ENCODE measurements around the gene CYB561D1. TPM values are rescaled to one million over a fixed set of nuclear protein-coding genes. Genes with fewer than 3 reads are reported as not detected.
A peak's percentile ranks its signal among the peaks of the same experiment; 100 is the strongest.
"Not testable (repeated sequence)": the region's sequence is repeated elsewhere in the genome, so short reads cannot be mapped to it uniquely, and the experiment has no call there.

CYB561D1 gene, protein sequence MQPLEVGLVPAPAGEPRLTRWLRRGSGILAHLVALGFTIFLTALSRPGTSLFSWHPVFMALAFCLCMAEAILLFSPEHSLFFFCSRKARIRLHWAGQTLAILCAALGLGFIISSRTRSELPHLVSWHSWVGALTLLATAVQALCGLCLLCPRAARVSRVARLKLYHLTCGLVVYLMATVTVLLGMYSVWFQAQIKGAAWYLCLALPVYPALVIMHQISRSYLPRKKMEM
- 10.2 to 10.8 TPM (median 10.7 TPM) in 3 replicates for total RNA-seq
- long read RNA-seq, full-length matches to known transcripts = 11 of 21 reads
- long read RNA-seq, partial matches to known transcripts = 0 of 21 reads
- long read RNA-seq, other reads (novel, unspliced or antisense) = 10 of 21 reads

DNA sequence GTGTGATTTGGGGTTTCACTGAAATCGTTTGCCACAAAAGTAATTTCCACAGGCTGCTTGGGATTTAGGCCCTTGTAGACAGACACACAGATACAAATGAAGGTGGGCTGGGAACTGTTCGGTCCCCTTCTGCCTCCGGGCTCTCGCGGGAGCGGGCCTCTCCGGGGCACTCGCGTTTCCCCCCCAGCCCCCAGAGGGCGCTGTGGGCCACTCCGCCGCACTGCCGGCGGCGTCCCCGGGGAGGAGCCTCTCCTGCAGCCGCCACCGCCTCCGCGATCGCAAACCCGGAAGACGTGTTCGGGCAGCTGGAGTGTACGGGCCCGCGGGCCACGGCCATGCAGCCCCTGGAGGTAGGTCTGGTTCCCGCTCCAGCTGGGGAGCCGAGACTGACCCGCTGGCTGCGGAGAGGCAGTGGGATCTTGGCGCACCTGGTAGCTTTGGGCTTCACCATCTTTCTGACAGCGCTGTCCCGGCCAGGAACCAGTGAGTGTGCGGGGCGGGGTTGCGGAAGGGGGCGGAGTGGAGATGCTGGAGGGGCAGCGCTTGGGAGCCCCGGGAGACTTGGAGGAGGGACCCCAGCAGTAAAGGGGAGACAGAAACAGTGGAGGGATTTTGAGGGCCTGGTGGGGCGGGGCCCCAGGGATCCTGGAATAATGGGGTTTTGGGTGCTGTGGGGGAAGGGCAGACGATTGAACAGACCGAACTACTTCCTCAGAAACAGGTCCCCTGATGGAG is at the start of gene CYB561D1:
TSS of gene CYB561D1 (plus strand) at position 290 of the 735 bp plus-strand sequence. CDS start at position 336, 46 bp downstream.
- TF ChIP-seq CTCF (IDR thresholded peaks at IDR 0.05) = peak; percentile 98
- peaks cover 4% of the 10 kb centered on the region for H3K36me3 Mint-ChIP-seq (ENCODE audit: low read depth)
- H3K4me3 Mint-ChIP-seq (ENCODE audit: unreplicated experiment) = peak within 1 kb of the TSS; percentile 96
- H3K27me3 Mint-ChIP-seq (ENCODE audit: low read depth) = no peaks in the 10 kb centered on the region
- no peak for DNase-seq (ENCODE audit: low spot score)
- no peaks in the 10 kb centered on the region for H3K9me3 Mint-ChIP-seq (ENCODE audit: low read depth)
- H3K27ac Mint-ChIP-seq (ENCODE audit: unreplicated experiment) = peak within 1 kb of the TSS; percentile 78
- peaks cover 29% of the 10 kb centered on the region for H3K4me1 Mint-ChIP-seq (ENCODE audit: low read depth)

- no peak overlapping the region for H3K4me3 Mint-ChIP-seq (ENCODE audit: unreplicated experiment)
- no peak for DNase-seq (ENCODE audit: low spot score)
Measured at GRCh38 chr1:109444346-109444745, 49.5 kb upstream of the CYB561D1 start.

GRCh38 chr1:109445949-109446695 is 47.8 kb upstream of the CYB561D1 start:
- not testable (repeated sequence) for H3K36me3 Mint-ChIP-seq (ENCODE audit: low read depth); H3K9me3 Mint-ChIP-seq (ENCODE audit: low read depth); H3K4me1 Mint-ChIP-seq (ENCODE audit: low read depth); DNase-seq (ENCODE audit: low spot score); H3K27ac Mint-ChIP-seq (ENCODE audit: unreplicated experiment); H3K4me3 Mint-ChIP-seq (ENCODE audit: unreplicated experiment)
- peaks cover 30% of the 10 kb centered on the region for H3K27me3 Mint-ChIP-seq (ENCODE audit: low read depth)

More at GRCh38 chr1:109444346-109444745, 49.5 kb upstream of the CYB561D1 start:
- H3K4me1 Mint-ChIP-seq (ENCODE audit: low read depth) = no peaks in the 10 kb centered on the region
- H3K9me3 Mint-ChIP-seq (ENCODE audit: low read depth) = no peaks in the 10 kb centered on the region
- H3K27ac Mint-ChIP-seq (ENCODE audit: unreplicated experiment) = no peak overlapping the region
- H3K27me3 Mint-ChIP-seq (ENCODE audit: low read depth) = peaks cover 19% of the 10 kb centered on the region
- TF ChIP-seq CTCF (IDR thresholded peaks at IDR 0.05) = no peak
- H3K36me3 Mint-ChIP-seq (ENCODE audit: low read depth) = no peaks in the 10 kb centered on the region

GRCh38 chr1:109447524-109447923 is 46.4 kb upstream of the CYB561D1 start:
- H3K4me1 Mint-ChIP-seq (ENCODE audit: low read depth) = no peaks in the 10 kb centered on the region
- TF ChIP-seq CTCF (IDR thresholded peaks at IDR 0.05) = no peak

DNA sequence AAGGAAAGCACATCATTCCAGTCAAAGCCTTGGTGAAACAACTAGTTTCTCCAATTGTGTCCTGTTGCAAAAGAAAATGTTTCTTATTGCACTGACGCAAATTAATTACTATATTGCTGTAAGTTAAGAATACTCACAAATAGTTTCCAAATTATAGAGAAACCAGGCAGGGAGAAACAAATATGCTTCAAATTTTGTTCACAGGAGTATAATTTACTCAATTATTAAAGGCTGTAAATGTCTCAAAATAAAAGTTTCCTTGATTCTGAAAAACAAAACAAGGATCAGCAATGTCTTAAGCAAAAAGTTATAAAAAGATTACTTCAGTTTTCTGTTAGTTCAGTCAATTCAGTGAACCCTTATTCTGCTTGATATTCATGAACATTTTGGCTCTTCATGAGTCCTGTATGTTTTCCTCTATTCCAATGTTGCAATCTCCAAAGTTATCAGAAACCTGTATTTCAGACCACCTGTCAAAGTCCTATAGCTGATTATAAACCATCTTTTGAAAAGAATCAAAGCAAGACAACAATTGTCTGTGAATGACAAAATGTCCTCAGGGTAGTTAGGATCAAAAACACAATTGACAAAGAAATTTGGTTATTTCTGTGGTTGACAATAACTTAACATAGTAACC is 39.3 kb upstream of the CYB561D1 start:
- H3K4me1 Mint-ChIP-seq (ENCODE audit: low read depth) = no peaks in the 10 kb centered on the region
- H3K36me3 Mint-ChIP-seq (ENCODE audit: low read depth) = peaks cover 7% of the 10 kb centered on the region
- DNase-seq (ENCODE audit: low spot score) = no peak
- no peak overlapping the region for H3K27ac Mint-ChIP-seq (ENCODE audit: unreplicated experiment)
- H3K9me3 Mint-ChIP-seq (ENCODE audit: low read depth) = peaks cover 17% of the 10 kb centered on the region
- peaks cover 56% of the 10 kb centered on the region for H3K27me3 Mint-ChIP-seq (ENCODE audit: low read depth)
- no peak for TF ChIP-seq CTCF (IDR thresholded peaks at IDR 0.05)
- no peak overlapping the region for H3K4me3 Mint-ChIP-seq (ENCODE audit: unreplicated experiment)

More at GRCh38 chr1:109447524-109447923, 46.4 kb upstream of the CYB561D1 start:
- H3K36me3 Mint-ChIP-seq (ENCODE audit: low read depth) = peaks cover 1% of the 10 kb centered on the region
- peaks cover 2% of the 10 kb centered on the region for H3K9me3 Mint-ChIP-seq (ENCODE audit: low read depth)
- H3K4me3 Mint-ChIP-seq (ENCODE audit: unreplicated experiment) = no peak overlapping the region
- no peak overlapping the region for H3K27ac Mint-ChIP-seq (ENCODE audit: unreplicated experiment)
- peaks cover 34% of the 10 kb centered on the region for H3K27me3 Mint-ChIP-seq (ENCODE audit: low read depth)
- DNase-seq (ENCODE audit: low spot score) = no peak
